Measurements from ENCODE around the gene WDTC1.

- no peak for TF ChIP-seq YY1 (IDR thresholded peaks at IDR 0.05; ENCODE audit: extremely low read depth, insufficient replicate concordance, low read depth, low read length)
- TF ChIP-seq CTCF (IDR thresholded peaks at IDR 0.05 in 2 of 3, conservative IDR thresholded peaks at IDR 0.05 in 1 of 3; ENCODE audit: borderline replicate concordance in 1 of 3, insufficient read depth in 1 of 3, low read depth in 2 of 3, low read length in 2 of 3): no peak
Observed at GRCh38 chr1:27342391-27342777, 108.0 kb downstream of the WDTC1 start.

Data from HCT116 (cell line).